ENCODE measurements around the gene PRDX2.

- TF ChIP-seq CTCF (IDR thresholded peaks at IDR 0.05; ENCODE audit: insufficient read depth, low read depth, low read length) (no peak), EZH2 (IDR thresholded peaks at IDR 0.05; ENCODE audit: insufficient read depth, low read length) (no peak)
Observed at GRCh38 chr19:12828494-12828893, 26.9 kb upstream of the PRDX2 start.

Data from astrocyte (in vitro differentiated cells and primary cell).